PC-9 (cell line): ENCODE results near the gene COL27A1.

Source experiments
- CTCF ChIP-seq: fragments of 200-600 bp; sonication (generic); conservative IDR thresholded peaks from 2 replicates; pipeline ENCODE4 v1.6.1; 2017; ENCODE audit warnings: mixed run types, antibody characterized with exemption, mild to moderate bottlenecking, moderate library complexity
- EZH2 ChIP-seq: fragments of 200-600 bp; sonication (generic); IDR thresholded peaks from 2 replicates; pipeline ENCODE4 v1.8.0; 2017; ENCODE audit warnings: antibody characterized with exemption, low read depth

- TF ChIP-seq CTCF: no peak
- TF ChIP-seq EZH2: no peak
These were observed 16.2 kb downstream of the COL27A1 start for GRCh38 chr9:114171500-114171899.
